Upper lobe of left lung (tissue), 6 donors: ENCODE data around the gene RBPMS2. TPM values are rescaled to one million over a fixed set of nuclear protein-coding genes. Genes with fewer than 3 reads are reported as not detected.
"Not testable (repeated sequence)": the region's sequence is repeated elsewhere in the genome, so short reads cannot be mapped to it uniquely, and the experiment has no call there.

Experiments used
- ATAC-seq, 2 donors: fragments of 200-7000 bp; cut with Tn5 transposase; one replicate each; pipeline ENCODE4 v1.9.1; 2022; ENCODE audit warnings: mild to moderate bottlenecking in 2 of 2, moderate library complexity in 2 of 2; ENCODE audit not compliant: low FRiP score in 2 of 2
- DNase-seq, 2 donors: peaks; one replicate each; pipeline ENCODE4 v3.0.0-alpha.2; 2019 to 2020
- H3K27ac ChIP-seq, 4 donors: fragments of 200-600 bp; sonication (generic); one replicate each; pipeline ENCODE4 v1.5.1; 2016 to 2019
- H3K27me3 ChIP-seq, 4 donors: fragments of 200-600 bp; sonication (generic); one replicate each; pipeline ENCODE4 v1.5.1; 2017 to 2019
- H3K36me3 ChIP-seq, 4 donors: fragments of 200-600 bp; sonication (generic); one replicate each; pipeline ENCODE4 v1.5.1; 2016 to 2019
- H3K4me1 ChIP-seq, 4 donors: fragments of 200-600 bp; sonication (generic); one replicate each; pipeline ENCODE4 v1.5.1; 2018 to 2019
- H3K4me3 ChIP-seq, 4 donors: fragments of 200-600 bp; sonication (generic); one replicate each; pipeline ENCODE4 v1.5.1; 2017 to 2019; ENCODE audit warnings: mild to moderate bottlenecking in 2 of 4, moderate library complexity in 1 of 4
- H3K9me3 ChIP-seq, 4 donors: fragments of 200-600 bp; sonication (generic); one replicate each; pipeline ENCODE4 v1.5.1; 2018 to 2019
- EP300 ChIP-seq, 4 donors: sonication (generic); formaldehyde crosslinking; IDR thresholded peaks; one replicate each; pipeline ENCODE4 v1.5.1; 2017; ENCODE audit warnings: antibody characterized with exemption in 4 of 4, control low read depth in 2 of 4
- POLR2A ChIP-seq, 4 donors: fragments of 450-650 bp; IDR thresholded peaks; one replicate each; pipeline ENCODE4 v1.5.1; 2016 to 2017; ENCODE audit warnings: antibody characterized with exemption in 4 of 4, mild to moderate bottlenecking in 2 of 4
- POLR2AphosphoS5 ChIP-seq, 2 donors: sonication (generic); formaldehyde crosslinking; IDR thresholded peaks; one replicate each; pipeline ENCODE4 v1.5.1; 2017; ENCODE audit warnings: antibody characterized with exemption in 2 of 2
- WGBS, 2 donors: methylation state at CpG; one replicate each; pipeline ENCODE4 v1.1.5; 2017 to 2018; 5-methylcytosine and 5-hydroxymethylcytosine counted together
- total RNA-seq, 6 donors: library from RNA; depleted of rRNA in 4 of 6; stranded (reverse); fragments of >200 nt in 4 of 6; gene quantifications; one replicate each; pipeline versions ENCODE4 v1.1.0 to v1.2.1, GENCODE V29; 2016 to 2021
- TF ChIP-seq, protein P1 (sequence below), 6 experiments: fragments of 450-650 bp in 4 of 6; fragments of 200-600 bp in 2 of 6; sonication (generic) in 2 of 6; IDR thresholded peaks; one replicate each; pipeline ENCODE4 v1.5.1; 2016 to 2019; ENCODE audit warnings: antibody characterized with exemption in 6 of 6
- donor health status: DM: no; HTN: no; CAD: no; lungs with moderate emphysema.
- donor health status: DM: no; HTN: yes; CAD: no; lungs with severe emphysema.

RBPMS2 gene
- total RNA-seq, 6 donors from 2014 or later: 1.2 to 3.6 (median 2.0) TPM

DNA sequence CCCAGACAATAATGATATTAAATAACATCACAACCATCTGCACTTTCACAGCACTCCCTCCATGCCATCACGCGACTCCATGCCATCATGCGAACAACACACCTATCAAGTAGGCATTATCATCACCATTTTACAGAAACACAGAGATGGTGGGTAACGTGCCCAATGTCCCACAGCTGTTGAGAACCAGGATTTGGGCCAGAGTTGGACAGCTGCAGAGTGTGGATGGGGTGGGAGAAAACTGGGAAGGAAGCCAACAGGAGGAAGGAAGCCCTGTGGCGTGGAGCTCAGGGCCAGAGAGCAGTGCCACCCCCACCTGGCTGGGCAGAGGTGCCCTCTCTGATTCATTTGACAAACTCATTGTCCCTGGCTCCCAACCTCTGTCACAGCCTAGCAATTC, 29.0 kb downstream of the RBPMS2 start:
- Histone ChIP-seq H3K9me3 (no peaks in the 10 kb centered on the region), H3K27me3 (no peaks in the 10 kb centered on the region), H3K36me3 (no peaks in the 10 kb centered on the region), H3K4me1 (peaks cover 0 to 2% (median 0%) of the 10 kb centered on the region in 4 donors), H3K4me3 (no peak overlapping the region), H3K27ac (no peak overlapping the region)
- 75 to 82% methylated on average over 5 of the region's 5 CpGs for WGBS, 2 donors
- TF ChIP-seq POLR2A (IDR thresholded peaks at IDR 0.05) (no peak), EP300 (IDR thresholded peaks at IDR 0.05) (no peak), POLR2AphosphoS5 (IDR thresholded peaks at IDR 0.05) (no peak)
- TF ChIP-seq, protein P1, sequence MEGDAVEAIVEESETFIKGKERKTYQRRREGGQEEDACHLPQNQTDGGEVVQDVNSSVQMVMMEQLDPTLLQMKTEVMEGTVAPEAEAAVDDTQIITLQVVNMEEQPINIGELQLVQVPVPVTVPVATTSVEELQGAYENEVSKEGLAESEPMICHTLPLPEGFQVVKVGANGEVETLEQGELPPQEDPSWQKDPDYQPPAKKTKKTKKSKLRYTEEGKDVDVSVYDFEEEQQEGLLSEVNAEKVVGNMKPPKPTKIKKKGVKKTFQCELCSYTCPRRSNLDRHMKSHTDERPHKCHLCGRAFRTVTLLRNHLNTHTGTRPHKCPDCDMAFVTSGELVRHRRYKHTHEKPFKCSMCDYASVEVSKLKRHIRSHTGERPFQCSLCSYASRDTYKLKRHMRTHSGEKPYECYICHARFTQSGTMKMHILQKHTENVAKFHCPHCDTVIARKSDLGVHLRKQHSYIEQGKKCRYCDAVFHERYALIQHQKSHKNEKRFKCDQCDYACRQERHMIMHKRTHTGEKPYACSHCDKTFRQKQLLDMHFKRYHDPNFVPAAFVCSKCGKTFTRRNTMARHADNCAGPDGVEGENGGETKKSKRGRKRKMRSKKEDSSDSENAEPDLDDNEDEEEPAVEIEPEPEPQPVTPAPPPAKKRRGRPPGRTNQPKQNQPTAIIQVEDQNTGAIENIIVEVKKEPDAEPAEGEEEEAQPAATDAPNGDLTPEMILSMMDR (IDR thresholded peaks at IDR 0.05): no peak
- DNase-seq (no peak), ATAC-seq (no peak)

GRCh38 chr15:64743691-64744090, 31.7 kb downstream of the RBPMS2 start:
- no peaks in the 10 kb centered on the region for H3K9me3 ChIP-seq
- H3K27me3 ChIP-seq: no peaks in the 10 kb centered on the region
- no peak overlapping the region for H3K27ac ChIP-seq
- no peak overlapping the region for H3K4me3 ChIP-seq
- peaks cover 10 to 26% (median 19%) of the 10 kb centered on the region in 4 donors for H3K4me1 ChIP-seq
- WGBS, 2 donors: 91 to 93% methylated on average over 8 to 11 of the region's 11 CpGs
- DNase-seq: no peak
- H3K36me3 ChIP-seq: no peaks in the 10 kb centered on the region
- ATAC-seq: no peak
- TF ChIP-seq POLR2AphosphoS5 (IDR thresholded peaks at IDR 0.05): no peak
- no peak for TF ChIP-seq EP300 (IDR thresholded peaks at IDR 0.05)
- TF ChIP-seq POLR2A (IDR thresholded peaks at IDR 0.05): no peak
- TF ChIP-seq, protein P1 (IDR thresholded peaks at IDR 0.05): no peak

DNA sequence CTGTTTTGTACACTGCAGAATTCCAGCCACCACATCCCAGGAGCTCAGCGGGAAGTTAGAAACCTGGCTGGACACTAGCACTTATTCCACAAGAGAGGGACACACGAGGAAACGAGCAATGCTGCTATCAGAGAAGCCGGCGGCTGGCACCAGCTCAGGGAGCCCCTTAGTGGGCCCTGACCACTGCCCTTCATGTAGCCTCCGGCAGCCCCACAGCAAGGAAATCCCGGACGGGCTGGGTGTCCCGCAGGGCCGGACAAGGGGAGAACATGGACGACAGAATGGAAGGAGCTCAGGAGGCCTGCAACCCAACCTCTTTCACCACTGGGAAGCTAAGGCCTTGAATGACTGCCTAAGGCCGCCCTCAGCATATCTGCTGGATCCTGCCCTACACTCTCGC, 32.5 kb downstream of the RBPMS2 start:
- Histone ChIP-seq H3K27ac (no peak overlapping the region), H3K36me3 (no peaks in the 10 kb centered on the region), H3K4me1 (peaks cover 10 to 26% (median 19%) of the 10 kb centered on the region in 4 donors), H3K27me3 (no peaks in the 10 kb centered on the region), H3K4me3 (no peak overlapping the region), H3K9me3 (no peaks in the 10 kb centered on the region)
- DNase-seq (no peak), ATAC-seq (no peak)
- no peak for TF ChIP-seq EP300 (IDR thresholded peaks at IDR 0.05)
- TF ChIP-seq, protein P1 (IDR thresholded peaks at IDR 0.05): no peak
- no peak for TF ChIP-seq POLR2A (IDR thresholded peaks at IDR 0.05)
- TF ChIP-seq POLR2AphosphoS5 (IDR thresholded peaks at IDR 0.05): no peak
- 91 to 94% methylated on average over 7 to 11 of the region's 13 CpGs for WGBS, 2 donors

GRCh38 chr15:64742385-64742784, 33.0 kb downstream of the RBPMS2 start:
- H3K36me3 ChIP-seq: no peaks in the 10 kb centered on the region
- WGBS, 2 donors: 84 to 95% methylated on average over 6 to 7 of the region's 8 CpGs
- peaks cover 10 to 26% (median 19%) of the 10 kb centered on the region in 4 donors for H3K4me1 ChIP-seq
- no peaks in the 10 kb centered on the region for H3K27me3 ChIP-seq
- no peak for TF ChIP-seq POLR2A (IDR thresholded peaks at IDR 0.05)
- no peak for TF ChIP-seq EP300 (IDR thresholded peaks at IDR 0.05)
- no peak for TF ChIP-seq POLR2AphosphoS5 (IDR thresholded peaks at IDR 0.05)
- TF ChIP-seq, protein P1 (IDR thresholded peaks at IDR 0.05): no peak
- H3K27ac ChIP-seq: no peak overlapping the region
- H3K4me3 ChIP-seq: no peak overlapping the region
- no peak for DNase-seq
- no peak for ATAC-seq
- no peaks in the 10 kb centered on the region for H3K9me3 ChIP-seq

- not testable (repeated sequence) for H3K9me3 ChIP-seq, DNase-seq, H3K27ac ChIP-seq, H3K4me3 ChIP-seq, H3K27me3 ChIP-seq, ATAC-seq, H3K36me3 ChIP-seq
- peaks cover 10 to 26% (median 19%) of the 10 kb centered on the region in 4 donors for H3K4me1 ChIP-seq
- WGBS, 2 donors: 91 to 97% methylated on average over 16 of the region's 16 CpGs
Measured at GRCh38 chr15:64741708-64742107, 33.7 kb downstream of the RBPMS2 start.
